Central memory CD8-positive, alpha-beta T cell (primary cell): ENCODE data around the gene CAMTA1.
"Not testable (repeated sequence)": the region's sequence is repeated elsewhere in the genome, so short reads cannot be mapped to it uniquely, and the experiment has no call there.

ENCODE experiments used
- ATAC-seq: fragments of 150-1000 bp; cut with Tn5 transposase; replicated peaks from 2 replicates; pipeline ENCODE4 v1.10.0; 2022; ENCODE audit warnings: mild to moderate bottlenecking, moderate FRiP score, moderate number of reproducible peaks; ENCODE audit not compliant: poor library complexity, severe bottlenecking; ENCODE audit errors: extremely low read depth
- DNase-seq, 2 donors: peaks; one replicate each; pipeline ENCODE4 v3.0.0; 2021; ENCODE audit warnings: low spot score in 2 of 2
- H3K27ac Mint-ChIP-seq: one replicate; pipeline ENCODE4 v1.8.0; 2022; ENCODE audit warnings: low read depth, mild to moderate bottlenecking, moderate library complexity, mixed read lengths
- H3K27me3 Mint-ChIP-seq: one replicate; pipeline ENCODE4 v1.8.0; 2022; ENCODE audit warnings: mixed read lengths
- H3K36me3 Mint-ChIP-seq: one replicate; pipeline ENCODE4 v1.8.0; 2022; ENCODE audit warnings: mild to moderate bottlenecking, moderate library complexity, mixed read lengths; ENCODE audit not compliant: insufficient read depth
- H3K4me1 Mint-ChIP-seq: one replicate; pipeline ENCODE4 v1.8.0; 2022; ENCODE audit warnings: mixed read lengths
- H3K4me3 Mint-ChIP-seq: one replicate; pipeline ENCODE4 v1.8.0; 2022; ENCODE audit warnings: mild to moderate bottlenecking, moderate library complexity, mixed read lengths
- H3K9me3 Mint-ChIP-seq: one replicate; pipeline ENCODE4 v1.8.0; 2022; ENCODE audit warnings: mixed read lengths

Gene CAMTA1

DNA sequence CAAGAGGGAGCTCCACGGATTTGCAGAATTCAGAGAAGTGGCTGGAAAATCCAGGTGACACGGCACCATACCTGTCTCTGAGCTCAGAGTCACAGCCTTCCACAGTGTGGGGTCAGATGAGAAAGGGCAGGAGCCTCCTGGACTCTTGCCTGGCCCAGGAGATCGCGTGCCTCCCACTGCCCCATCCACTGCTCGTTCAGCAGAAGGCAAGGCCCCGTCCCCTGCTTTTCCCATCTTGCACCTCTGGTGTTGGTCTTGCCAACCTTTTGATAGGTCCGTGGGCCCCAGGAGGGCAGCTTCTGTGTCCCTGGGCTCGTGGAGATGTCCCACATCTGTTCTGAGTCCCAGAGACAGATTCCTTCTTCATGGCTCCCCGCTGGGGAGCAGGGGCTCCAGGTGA lies 902.2 kb downstream of the CAMTA1 start:
- no peak for ATAC-seq
- peaks cover 44% of the 10 kb centered on the region for H3K27me3 Mint-ChIP-seq
- H3K27ac Mint-ChIP-seq, result no peak overlapping the region
- H3K9me3 Mint-ChIP-seq, result no peaks in the 10 kb centered on the region
- no peak for DNase-seq
- no peak overlapping the region for H3K4me3 Mint-ChIP-seq
- peaks cover 2% of the 10 kb centered on the region for H3K36me3 Mint-ChIP-seq
- no peaks in the 10 kb centered on the region for H3K4me1 Mint-ChIP-seq

DNA sequence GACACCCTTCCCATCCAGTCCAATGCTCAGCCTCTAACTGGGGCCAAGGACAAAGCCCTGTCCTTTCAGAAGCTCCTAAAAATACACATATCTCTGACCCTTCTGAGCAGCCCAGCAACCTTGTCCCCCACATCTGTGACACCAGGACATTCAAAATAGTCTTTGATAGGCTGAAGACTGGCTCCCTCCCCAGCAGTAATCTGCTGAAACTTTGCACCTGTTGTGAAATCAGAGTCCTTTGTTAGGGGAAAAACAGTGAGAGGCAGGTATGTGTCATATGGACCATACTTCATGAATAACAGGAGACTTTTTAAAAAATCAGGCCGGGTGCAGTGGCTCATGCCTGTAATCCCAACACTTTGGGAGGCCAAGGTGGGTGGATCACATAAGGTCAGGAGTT lies 903.4 kb downstream of the CAMTA1 start:
- no peak for DNase-seq
- peaks cover 57% of the 10 kb centered on the region for H3K27me3 Mint-ChIP-seq
- no peak for ATAC-seq
- no peaks in the 10 kb centered on the region for H3K4me1 Mint-ChIP-seq
- no peak overlapping the region for H3K4me3 Mint-ChIP-seq
- no peak overlapping the region for H3K27ac Mint-ChIP-seq
- peaks cover 2% of the 10 kb centered on the region for H3K36me3 Mint-ChIP-seq
- H3K9me3 Mint-ChIP-seq, result peaks cover 4% of the 10 kb centered on the region

DNA sequence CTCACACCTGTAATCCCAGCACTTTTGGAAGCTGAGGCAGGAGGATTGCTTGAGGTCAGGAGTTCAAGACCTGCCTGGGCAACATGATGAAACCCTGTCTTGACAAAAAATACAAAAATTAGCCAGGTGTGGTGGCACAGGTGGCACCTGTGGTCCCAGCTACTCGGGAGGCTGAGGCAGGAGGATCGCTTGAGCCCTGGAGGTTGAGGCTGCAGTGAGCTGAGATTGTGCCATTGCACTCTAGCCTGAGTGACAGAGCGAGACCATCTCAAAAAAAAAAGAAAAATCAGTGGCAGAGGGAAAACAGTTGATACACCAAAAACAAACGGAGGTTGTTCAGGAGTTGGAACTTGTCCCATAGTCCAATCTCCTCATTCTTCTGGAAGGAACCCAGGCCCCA lies 904.1 kb downstream of the CAMTA1 start:
- not testable (repeated sequence) for H3K36me3 Mint-ChIP-seq, DNase-seq, H3K4me3 Mint-ChIP-seq, H3K9me3 Mint-ChIP-seq, H3K4me1 Mint-ChIP-seq, H3K27ac Mint-ChIP-seq, ATAC-seq
- peaks cover 63% of the 10 kb centered on the region for H3K27me3 Mint-ChIP-seq

- Mint-ChIP-seq H3K27me3 (peaks cover 63% of the 10 kb centered on the region), H3K4me3 (no peak overlapping the region), H3K27ac (no peak overlapping the region), H3K36me3 (peaks cover 2% of the 10 kb centered on the region), H3K4me1 (no peaks in the 10 kb centered on the region), H3K9me3 (peaks cover 4% of the 10 kb centered on the region)
- DNase-seq (no peak), ATAC-seq (no peak)
Observed at GRCh38 chr1:7690076-7690475, 904.8 kb downstream of the CAMTA1 start.

DNA sequence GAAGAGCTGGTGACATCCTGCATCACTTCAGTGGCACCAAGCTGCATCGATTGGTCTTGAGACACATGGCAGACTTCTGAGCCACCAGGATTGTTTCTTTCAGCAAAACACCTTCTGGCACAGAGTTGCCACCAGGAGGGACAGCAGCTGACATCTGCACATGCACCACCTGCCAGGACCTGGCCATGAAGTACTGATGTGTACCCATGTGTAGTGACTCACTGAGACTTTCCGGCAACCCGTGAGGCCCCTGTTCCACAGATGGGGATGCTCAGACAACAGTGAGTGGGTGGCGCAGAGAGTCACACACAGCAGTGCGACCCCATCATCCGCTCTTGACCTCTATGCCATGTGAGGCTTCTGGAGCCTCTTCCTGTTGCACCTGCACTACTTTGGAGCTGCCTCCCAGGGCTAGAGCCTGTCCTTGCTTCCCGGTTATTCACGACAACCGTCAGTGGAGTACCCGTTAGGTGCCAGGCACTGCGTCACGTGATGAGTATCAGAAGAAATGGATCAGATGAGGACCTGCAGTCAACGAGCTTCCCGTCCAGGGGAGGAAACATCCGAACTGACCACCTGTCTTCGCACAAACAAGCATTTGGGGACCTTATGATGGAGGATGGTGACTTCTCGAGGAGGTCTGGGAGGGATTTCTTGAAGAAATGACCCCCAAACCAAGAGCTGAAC lies 905.4 kb downstream of the CAMTA1 start:
- Mint-ChIP-seq H3K4me3 (no peak overlapping the region), H3K36me3 (peaks cover 2% of the 10 kb centered on the region), H3K4me1 (no peaks in the 10 kb centered on the region), H3K9me3 (peaks cover 4% of the 10 kb centered on the region), H3K27me3 (peaks cover 58% of the 10 kb centered on the region), H3K27ac (no peak overlapping the region)
- ATAC-seq, result no peak
- DNase-seq, result no peak

DNA sequence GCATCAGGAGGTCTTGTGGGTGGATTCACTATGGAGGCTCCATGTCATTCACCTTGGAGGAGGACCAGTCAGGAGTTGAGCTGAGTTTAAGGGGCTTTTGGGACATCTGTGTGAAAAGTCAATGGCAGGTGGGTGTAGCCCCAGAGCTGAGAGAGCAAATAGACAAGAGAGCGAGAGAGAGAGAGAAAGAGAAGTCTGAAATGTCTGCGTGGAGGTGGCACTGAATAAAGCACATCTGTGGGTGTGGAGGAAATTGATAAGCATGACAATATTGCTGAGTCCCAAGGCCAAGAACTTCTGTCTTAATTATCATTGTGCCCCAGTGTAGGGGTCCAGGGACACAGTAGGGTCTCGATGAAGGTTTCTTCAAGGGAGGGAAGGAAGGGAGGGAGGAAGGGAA lies 906.3 kb downstream of the CAMTA1 start:
- Mint-ChIP-seq H3K36me3 (peaks cover 2% of the 10 kb centered on the region), H3K4me3 (no peak overlapping the region), H3K4me1 (no peaks in the 10 kb centered on the region), H3K9me3 (peaks cover 4% of the 10 kb centered on the region), H3K27ac (no peak overlapping the region), H3K27me3 (peaks cover 48% of the 10 kb centered on the region)
- no peak for DNase-seq
- ATAC-seq, result no peak

DNA sequence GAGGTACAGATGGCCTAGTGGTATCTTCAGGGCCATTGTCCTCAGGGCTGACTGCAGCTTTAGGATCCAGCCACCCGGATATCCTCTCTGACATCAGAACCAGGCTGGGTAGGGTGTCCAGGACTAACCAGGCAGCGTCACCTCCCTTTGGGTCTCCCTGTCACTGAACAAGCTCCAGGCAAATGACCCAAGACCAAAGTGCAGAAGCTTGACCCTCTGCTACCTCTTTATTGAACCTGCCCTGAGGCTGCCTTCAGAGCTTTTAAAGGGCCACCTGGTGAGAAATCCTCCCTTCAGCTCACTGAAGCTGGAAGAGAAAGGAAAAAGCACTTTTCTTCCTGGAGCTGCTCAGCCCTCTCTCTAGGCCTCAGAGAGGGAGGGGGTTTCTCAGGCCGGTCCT lies 906.8 kb downstream of the CAMTA1 start:
- Mint-ChIP-seq H3K36me3 (peaks cover 2% of the 10 kb centered on the region), H3K27me3 (peaks cover 44% of the 10 kb centered on the region), H3K4me3 (no peak overlapping the region), H3K27ac (no peak overlapping the region), H3K9me3 (peaks cover 4% of the 10 kb centered on the region), H3K4me1 (no peaks in the 10 kb centered on the region)
- DNase-seq, result no peak
- ATAC-seq, result no peak

GRCh38 chr1:7693037-7693436 lies 907.8 kb downstream of the CAMTA1 start:
- not testable (repeated sequence) for H3K9me3 Mint-ChIP-seq, H3K4me1 Mint-ChIP-seq, H3K36me3 Mint-ChIP-seq, ATAC-seq, DNase-seq, H3K27ac Mint-ChIP-seq, H3K4me3 Mint-ChIP-seq
- H3K27me3 Mint-ChIP-seq, result peaks cover 40% of the 10 kb centered on the region

- no peak overlapping the region for H3K27ac Mint-ChIP-seq
- H3K36me3 Mint-ChIP-seq, result peaks cover 2% of the 10 kb centered on the region
- DNase-seq, result no peak
- no peak for ATAC-seq
- H3K4me1 Mint-ChIP-seq, result peaks cover under 1% of the 10 kb centered on the region
- peaks cover 40% of the 10 kb centered on the region for H3K27me3 Mint-ChIP-seq
- H3K4me3 Mint-ChIP-seq, result no peak overlapping the region
- H3K9me3 Mint-ChIP-seq, result peaks cover 4% of the 10 kb centered on the region
Observed at GRCh38 chr1:7693662-7694061, 908.4 kb downstream of the CAMTA1 start.

DNA sequence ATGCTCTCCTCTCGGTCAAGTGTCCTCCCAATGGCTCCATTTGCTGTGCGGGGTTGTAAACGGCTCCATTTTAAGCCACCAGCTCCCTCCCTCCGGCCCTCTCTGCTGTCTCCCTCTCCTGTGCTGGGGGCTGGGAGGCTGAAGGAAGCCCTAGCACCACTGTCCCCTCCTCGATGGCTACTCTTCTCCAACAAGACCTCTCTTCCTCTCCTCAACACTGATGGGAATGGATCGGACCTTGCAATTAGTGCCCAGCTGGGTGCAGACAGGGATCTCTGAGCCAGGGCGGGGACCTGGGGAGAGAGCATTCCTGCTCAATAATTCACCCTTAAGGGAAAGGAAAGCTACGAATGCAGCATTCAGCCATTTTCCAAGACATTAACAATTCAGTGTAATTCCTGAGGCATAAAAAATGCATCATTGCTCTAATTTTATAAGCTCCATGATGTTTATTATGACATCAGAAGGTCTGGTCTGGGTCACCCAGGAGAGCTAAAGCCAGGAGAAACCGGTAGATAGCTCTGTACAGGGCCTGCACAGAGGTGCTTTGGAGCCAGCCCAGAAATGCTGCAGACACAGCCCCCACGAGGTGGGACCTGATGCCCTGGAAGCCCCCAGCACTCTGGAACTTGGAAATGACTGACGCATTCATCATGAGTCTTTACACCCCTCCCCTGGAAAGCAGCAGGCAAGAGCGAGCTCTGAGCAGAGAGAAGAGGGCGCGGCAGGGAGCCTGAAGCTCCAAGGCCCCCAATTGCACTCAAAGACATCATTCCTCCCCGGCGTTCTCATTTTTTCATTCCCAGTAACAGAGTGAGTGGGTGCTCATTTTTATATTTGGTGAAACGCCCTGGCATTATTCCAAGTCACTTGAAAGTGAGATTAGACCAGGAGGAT lies 909.6 kb downstream of the CAMTA1 start:
- no peak for DNase-seq
- peaks cover 9% of the 10 kb centered on the region for H3K4me1 Mint-ChIP-seq

GRCh38 chr1:7695497-7696117 lies 910.4 kb downstream of the CAMTA1 start:
- peaks cover 9% of the 10 kb centered on the region for H3K4me1 Mint-ChIP-seq
- peaks cover 4% of the 10 kb centered on the region for H3K9me3 Mint-ChIP-seq
- H3K4me3 Mint-ChIP-seq, result no peak overlapping the region
- no peak overlapping the region for H3K27ac Mint-ChIP-seq
- no peak for ATAC-seq
- H3K36me3 Mint-ChIP-seq, result no peaks in the 10 kb centered on the region
- no peak for DNase-seq
- peaks cover 45% of the 10 kb centered on the region for H3K27me3 Mint-ChIP-seq

More for the DNA sequence above, 909.6 kb downstream of the CAMTA1 start:
- ATAC-seq, result no peak
- Mint-ChIP-seq H3K27me3 (peaks cover 40% of the 10 kb centered on the region), H3K4me3 (no peak overlapping the region), H3K27ac (no peak overlapping the region), H3K36me3 (no peaks in the 10 kb centered on the region), H3K9me3 (peaks cover 4% of the 10 kb centered on the region)

DNA sequence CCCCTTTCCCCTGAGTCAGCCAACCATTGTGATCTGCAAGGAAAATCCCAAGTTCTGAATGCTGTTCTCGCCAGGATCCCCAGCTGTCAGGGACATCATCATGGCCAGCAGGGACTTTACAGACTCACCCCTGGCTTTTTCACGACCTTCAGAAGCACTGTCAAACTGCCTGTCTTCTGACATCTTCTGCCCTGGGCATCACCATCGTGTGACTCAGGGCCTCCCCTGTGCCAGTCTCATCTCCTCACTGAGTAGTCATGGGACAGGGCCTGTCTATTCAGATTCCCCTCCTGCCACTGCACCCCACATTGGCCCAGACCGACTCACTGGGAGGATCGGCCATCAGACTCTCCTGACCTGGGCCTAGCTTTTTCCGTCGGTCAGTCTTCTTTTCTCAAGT lies 913.4 kb downstream of the CAMTA1 start:
- no peak overlapping the region for H3K27ac Mint-ChIP-seq
- peaks cover 2% of the 10 kb centered on the region for H3K36me3 Mint-ChIP-seq
- ATAC-seq, result no peak
- no peak overlapping the region for H3K4me3 Mint-ChIP-seq
- DNase-seq, result no peak
- peaks cover 9% of the 10 kb centered on the region for H3K4me1 Mint-ChIP-seq
- H3K27me3 Mint-ChIP-seq, result peaks cover 47% of the 10 kb centered on the region
- no peaks in the 10 kb centered on the region for H3K9me3 Mint-ChIP-seq
